Heart left ventricle (tissue), 13 donors: Measurements from ENCODE around the gene DDHD1.

ENCODE experiments used
- POLR2A ChIP-seq, 2 donors: fragments of 450-650 bp; IDR thresholded peaks; one replicate each; pipeline ENCODE4 v1.6.1; 2017; ENCODE audit warnings: antibody characterized with exemption in 2 of 2, mild to moderate bottlenecking in 2 of 2, moderate library complexity in 2 of 2
- TF ChIP-seq, protein P1 (sequence below), 12 donors: fragments of 200-600 bp; sonication (generic) in 4 of 12; IDR thresholded peaks; one replicate each; pipeline versions ENCODE4 v1.5.0 to v1.8.0; 2018 to 2022; ENCODE audit warnings: antibody characterized with exemption in 12 of 12, mild to moderate bottlenecking in 5 of 12
- donor health status: ischemic (EF 13 %, LVEDD 7.1; RV severe dilation, severe dysfunction).
- donor health status: DM: no; HTN: yes; CAD: no.
- donor health status: DM: no; HTN: no; CAD: no.
- donor health status: ischemic (EF 25% LVEDD 6.9; RV normal size, moderate dysfunction).
- donor health status: ischemic (EF 25% LVEDD 5.7; RV mildly dilated, moderate dysfunction).
- donor health status: ischemic (EF 35%, LVEDD 5.7; RV mildly dilated, moderate dysfunction).
- donor health status: nonischemic (EF 11% LVEDD 7.7; RV severe dilation, severe dysfunction).
- donor health status: DM: yes; HTN: yes; CAD: no.
- donor health status: PGD.
- donor health status: ischemic (EF 29% LVEDD 5.4; RV normal size, mild dysfunction).
- donor health status: nonischemic (EF 23%, LVEDD 6.1; RV moderate dilation, normal function).

DNA sequence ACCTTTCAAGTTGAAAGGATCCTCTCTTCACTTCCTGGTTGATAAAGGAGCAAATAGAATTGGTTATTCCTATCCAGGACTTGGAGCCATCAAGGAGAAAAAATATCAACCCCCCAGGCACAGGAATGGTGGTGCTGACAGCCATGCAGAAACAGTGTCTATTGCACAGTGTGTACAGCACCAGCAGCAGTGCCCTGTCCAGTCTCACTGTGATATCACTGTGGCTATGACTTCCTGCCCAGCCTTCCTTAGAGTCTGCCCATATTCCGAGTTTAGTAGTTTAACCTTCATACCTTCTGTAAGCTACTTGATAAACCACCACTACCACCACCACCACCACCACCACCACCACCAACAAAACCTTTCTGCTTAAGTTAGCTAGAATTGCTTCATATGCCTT is 157.1 kb downstream of the DDHD1 start:
- TF ChIP-seq, protein P1, sequence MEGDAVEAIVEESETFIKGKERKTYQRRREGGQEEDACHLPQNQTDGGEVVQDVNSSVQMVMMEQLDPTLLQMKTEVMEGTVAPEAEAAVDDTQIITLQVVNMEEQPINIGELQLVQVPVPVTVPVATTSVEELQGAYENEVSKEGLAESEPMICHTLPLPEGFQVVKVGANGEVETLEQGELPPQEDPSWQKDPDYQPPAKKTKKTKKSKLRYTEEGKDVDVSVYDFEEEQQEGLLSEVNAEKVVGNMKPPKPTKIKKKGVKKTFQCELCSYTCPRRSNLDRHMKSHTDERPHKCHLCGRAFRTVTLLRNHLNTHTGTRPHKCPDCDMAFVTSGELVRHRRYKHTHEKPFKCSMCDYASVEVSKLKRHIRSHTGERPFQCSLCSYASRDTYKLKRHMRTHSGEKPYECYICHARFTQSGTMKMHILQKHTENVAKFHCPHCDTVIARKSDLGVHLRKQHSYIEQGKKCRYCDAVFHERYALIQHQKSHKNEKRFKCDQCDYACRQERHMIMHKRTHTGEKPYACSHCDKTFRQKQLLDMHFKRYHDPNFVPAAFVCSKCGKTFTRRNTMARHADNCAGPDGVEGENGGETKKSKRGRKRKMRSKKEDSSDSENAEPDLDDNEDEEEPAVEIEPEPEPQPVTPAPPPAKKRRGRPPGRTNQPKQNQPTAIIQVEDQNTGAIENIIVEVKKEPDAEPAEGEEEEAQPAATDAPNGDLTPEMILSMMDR (IDR thresholded peaks at IDR 0.05) = no peak
- no peak for TF ChIP-seq POLR2A (IDR thresholded peaks at IDR 0.05)
